ENCODE results near the gene HOXB8. TPM values are rescaled to one million over a fixed set of nuclear protein-coding genes. Genes with fewer than 3 reads are reported as not detected.

HOXB8 gene
- total and polyA plus RNA-seq, 2 of the 13 experiments (the other 11 are each of a cell fraction or from before 2014, with no cell fraction given) = not detected

DNA sequence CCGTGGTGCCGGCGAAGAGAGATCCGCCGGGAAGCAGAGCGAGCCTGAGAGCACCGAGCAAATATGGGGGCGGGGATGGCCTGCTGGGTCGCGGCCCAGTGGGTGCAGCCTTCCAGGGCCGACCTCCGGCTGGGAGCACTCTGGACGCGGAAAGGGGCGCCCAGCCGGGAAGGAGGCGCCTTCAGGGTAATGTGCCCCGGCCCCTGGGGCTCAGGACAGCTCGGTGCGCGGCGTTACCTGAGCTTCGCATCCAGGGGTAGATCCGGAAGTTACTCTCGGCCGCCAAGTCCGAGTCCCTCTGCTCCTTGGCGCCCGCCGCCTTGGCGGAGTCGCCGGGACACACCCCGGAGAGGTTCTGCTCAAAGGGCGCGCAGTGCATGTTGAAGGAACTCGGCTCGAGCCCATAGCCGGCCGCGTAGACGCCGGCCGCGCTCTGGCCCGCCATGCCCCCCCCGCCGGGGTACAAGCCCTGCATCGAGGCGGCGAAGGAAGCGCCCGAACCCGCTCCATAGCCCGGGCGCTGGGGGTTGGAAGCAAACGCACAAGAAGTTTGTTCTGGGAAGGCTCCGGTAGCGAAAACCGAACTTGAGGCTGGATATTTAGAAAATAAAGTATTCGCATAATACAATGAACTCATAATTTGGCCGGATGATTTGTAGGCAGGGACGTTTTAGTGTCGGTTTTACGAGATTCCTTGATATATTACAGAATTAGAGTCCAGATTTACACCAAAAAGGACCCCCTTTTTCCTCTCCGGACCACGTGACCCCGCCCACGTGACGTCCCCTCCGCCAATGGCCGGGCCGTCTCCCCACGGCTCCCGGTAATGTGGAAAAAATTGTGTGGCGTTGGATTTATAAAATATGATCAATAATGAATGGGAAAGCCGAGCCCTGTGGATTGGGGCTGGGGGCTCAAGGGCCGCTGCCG, 4.5 kb downstream of the HOXB8 start, which contains the start of gene HOXB7 (continued):
- TF ChIP-seq, protein P1, sequence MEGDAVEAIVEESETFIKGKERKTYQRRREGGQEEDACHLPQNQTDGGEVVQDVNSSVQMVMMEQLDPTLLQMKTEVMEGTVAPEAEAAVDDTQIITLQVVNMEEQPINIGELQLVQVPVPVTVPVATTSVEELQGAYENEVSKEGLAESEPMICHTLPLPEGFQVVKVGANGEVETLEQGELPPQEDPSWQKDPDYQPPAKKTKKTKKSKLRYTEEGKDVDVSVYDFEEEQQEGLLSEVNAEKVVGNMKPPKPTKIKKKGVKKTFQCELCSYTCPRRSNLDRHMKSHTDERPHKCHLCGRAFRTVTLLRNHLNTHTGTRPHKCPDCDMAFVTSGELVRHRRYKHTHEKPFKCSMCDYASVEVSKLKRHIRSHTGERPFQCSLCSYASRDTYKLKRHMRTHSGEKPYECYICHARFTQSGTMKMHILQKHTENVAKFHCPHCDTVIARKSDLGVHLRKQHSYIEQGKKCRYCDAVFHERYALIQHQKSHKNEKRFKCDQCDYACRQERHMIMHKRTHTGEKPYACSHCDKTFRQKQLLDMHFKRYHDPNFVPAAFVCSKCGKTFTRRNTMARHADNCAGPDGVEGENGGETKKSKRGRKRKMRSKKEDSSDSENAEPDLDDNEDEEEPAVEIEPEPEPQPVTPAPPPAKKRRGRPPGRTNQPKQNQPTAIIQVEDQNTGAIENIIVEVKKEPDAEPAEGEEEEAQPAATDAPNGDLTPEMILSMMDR (CRISPR knock-in tag; IDR thresholded peaks at IDR 0.05) = 0 out of 2 replicates have a peak, but pooled peaks have one; percentile 3
- TF ChIP-seq ZNF350 (CRISPR knock-in tag; IDR thresholded peaks at IDR 0.05; ENCODE audit: borderline replicate concordance, low read depth) (0 out of 2 replicates have a peak, but pooled peaks have one; percentile 24), ZBTB42 (CRISPR knock-in tag; IDR thresholded peaks at IDR 0.05) (no peak), ZNF777 (CRISPR knock-in tag; IDR thresholded peaks at IDR 0.05) (peak; percentile 63), ZNF354B (CRISPR knock-in tag; IDR thresholded peaks at IDR 0.05) (no peak), EZH2 (conservative IDR thresholded peaks at IDR 0.05; ENCODE audit: low read depth, low read length) (peak; percentile 99), HNRNPK (IDR thresholded peaks at IDR 0.05; ENCODE audit: low read depth, low read length, poor library complexity, severe bottlenecking) (peak; percentile 22), ZNF768 (CRISPR knock-in tag; IDR thresholded peaks at IDR 0.05) (peak; percentile 33; the same call in 1 of the 2 replicates)
- TF ChIP-seq, protein P2, sequence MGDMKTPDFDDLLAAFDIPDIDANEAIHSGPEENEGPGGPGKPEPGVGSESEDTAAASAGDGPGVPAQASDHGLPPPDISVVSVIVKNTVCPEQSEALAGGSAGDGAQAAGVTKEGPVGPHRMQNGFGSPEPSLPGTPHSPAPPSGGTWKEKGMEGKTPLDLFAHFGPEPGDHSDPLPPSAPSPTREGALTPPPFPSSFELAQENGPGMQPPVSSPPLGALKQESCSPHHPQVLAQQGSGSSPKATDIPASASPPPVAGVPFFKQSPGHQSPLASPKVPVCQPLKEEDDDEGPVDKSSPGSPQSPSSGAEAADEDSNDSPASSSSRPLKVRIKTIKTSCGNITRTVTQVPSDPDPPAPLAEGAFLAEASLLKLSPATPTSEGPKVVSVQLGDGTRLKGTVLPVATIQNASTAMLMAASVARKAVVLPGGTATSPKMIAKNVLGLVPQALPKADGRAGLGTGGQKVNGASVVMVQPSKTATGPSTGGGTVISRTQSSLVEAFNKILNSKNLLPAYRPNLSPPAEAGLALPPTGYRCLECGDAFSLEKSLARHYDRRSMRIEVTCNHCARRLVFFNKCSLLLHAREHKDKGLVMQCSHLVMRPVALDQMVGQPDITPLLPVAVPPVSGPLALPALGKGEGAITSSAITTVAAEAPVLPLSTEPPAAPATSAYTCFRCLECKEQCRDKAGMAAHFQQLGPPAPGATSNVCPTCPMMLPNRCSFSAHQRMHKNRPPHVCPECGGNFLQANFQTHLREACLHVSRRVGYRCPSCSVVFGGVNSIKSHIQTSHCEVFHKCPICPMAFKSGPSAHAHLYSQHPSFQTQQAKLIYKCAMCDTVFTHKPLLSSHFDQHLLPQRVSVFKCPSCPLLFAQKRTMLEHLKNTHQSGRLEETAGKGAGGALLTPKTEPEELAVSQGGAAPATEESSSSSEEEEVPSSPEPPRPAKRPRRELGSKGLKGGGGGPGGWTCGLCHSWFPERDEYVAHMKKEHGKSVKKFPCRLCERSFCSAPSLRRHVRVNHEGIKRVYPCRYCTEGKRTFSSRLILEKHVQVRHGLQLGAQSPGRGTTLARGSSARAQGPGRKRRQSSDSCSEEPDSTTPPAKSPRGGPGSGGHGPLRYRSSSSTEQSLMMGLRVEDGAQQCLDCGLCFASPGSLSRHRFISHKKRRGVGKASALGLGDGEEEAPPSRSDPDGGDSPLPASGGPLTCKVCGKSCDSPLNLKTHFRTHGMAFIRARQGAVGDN (CRISPR knock-in tag; IDR thresholded peaks at IDR 0.05) = peak; percentile 47; the same call in 1 of the 2 replicates
- TF ChIP-seq, protein P3, sequence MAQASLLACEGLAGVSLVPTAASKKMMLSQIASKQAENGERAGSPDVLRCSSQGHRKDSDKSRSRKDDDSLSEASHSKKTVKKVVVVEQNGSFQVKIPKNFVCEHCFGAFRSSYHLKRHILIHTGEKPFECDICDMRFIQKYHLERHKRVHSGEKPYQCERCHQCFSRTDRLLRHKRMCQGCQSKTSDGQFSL (CRISPR knock-in tag; IDR thresholded peaks at IDR 0.05) = 0 out of 2 replicates have a peak, but pooled peaks have one; percentile 45
- TF ChIP-seq, protein P4, sequence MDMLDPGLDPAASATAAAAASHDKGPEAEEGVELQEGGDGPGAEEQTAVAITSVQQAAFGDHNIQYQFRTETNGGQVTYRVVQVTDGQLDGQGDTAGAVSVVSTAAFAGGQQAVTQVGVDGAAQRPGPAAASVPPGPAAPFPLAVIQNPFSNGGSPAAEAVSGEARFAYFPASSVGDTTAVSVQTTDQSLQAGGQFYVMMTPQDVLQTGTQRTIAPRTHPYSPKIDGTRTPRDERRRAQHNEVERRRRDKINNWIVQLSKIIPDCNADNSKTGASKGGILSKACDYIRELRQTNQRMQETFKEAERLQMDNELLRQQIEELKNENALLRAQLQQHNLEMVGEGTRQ (IDR thresholded peaks at IDR 0.05; ENCODE audit: low read depth, low read length) = peak; percentile 90
- TF ChIP-seq, protein P4 (CRISPR knock-in tag; IDR thresholded peaks at IDR 0.05; ENCODE audit: borderline replicate concordance) = peak; percentile 78; the same call in 1 of the 2 replicates
- TF ChIP-seq, protein P5, sequence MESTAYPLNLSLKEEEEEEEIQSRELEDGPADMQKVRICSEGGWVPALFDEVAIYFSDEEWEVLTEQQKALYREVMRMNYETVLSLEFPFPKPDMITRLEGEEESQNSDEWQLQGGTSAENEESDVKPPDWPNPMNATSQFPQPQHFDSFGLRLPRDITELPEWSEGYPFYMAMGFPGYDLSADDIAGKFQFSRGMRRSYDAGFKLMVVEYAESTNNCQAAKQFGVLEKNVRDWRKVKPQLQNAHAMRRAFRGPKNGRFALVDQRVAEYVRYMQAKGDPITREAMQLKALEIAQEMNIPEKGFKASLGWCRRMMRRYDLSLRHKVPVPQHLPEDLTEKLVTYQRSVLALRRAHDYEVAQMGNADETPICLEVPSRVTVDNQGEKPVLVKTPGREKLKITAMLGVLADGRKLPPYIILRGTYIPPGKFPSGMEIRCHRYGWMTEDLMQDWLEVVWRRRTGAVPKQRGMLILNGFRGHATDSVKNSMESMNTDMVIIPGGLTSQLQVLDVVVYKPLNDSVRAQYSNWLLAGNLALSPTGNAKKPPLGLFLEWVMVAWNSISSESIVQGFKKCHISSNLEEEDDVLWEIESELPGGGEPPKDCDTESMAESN (CRISPR knock-in tag; conservative IDR thresholded peaks at IDR 0.05) = 0 out of 2 replicates have a peak, but pooled peaks have one; percentile 19
- TF ChIP-seq, protein P6, sequence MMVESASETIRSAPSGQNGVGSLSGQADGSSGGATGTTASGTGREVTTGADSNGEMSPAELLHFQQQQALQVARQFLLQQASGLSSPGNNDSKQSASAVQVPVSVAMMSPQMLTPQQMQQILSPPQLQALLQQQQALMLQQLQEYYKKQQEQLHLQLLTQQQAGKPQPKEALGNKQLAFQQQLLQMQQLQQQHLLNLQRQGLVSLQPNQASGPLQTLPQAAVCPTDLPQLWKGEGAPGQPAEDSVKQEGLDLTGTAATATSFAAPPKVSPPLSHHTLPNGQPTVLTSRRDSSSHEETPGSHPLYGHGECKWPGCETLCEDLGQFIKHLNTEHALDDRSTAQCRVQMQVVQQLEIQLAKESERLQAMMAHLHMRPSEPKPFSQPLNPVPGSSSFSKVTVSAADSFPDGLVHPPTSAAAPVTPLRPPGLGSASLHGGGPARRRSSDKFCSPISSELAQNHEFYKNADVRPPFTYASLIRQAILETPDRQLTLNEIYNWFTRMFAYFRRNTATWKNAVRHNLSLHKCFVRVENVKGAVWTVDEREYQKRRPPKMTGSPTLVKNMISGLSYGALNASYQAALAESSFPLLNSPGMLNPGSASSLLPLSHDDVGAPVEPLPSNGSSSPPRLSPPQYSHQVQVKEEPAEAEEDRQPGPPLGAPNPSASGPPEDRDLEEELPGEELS (CRISPR knock-in tag; IDR thresholded peaks at IDR 0.05) = no peak

All from HepG2 (cell line).